Measurements from ENCODE around the gene RAB4A. TPM values are rescaled to one million over a fixed set of nuclear protein-coding genes. Genes with fewer than 3 reads are reported as not detected.

RAB4A gene
- total and polyA plus RNA-seq, 2 of the 13 experiments (the other 11 are each of a cell fraction or from before 2014, with no cell fraction given): 56.0 to 80.1 TPM

- no peak for TF ChIP-seq ZBTB33 (CRISPR knock-in tag; IDR thresholded peaks at IDR 0.05)
- no peak for TF ChIP-seq SMC3 (IDR thresholded peaks at IDR 0.05; ENCODE audit: low read length)
- TF ChIP-seq HMGXB4 (CRISPR knock-in tag; IDR thresholded peaks at IDR 0.05; ENCODE audit: borderline replicate concordance in 1 of 2, low read depth in 1 of 2): peak; percentile 22 to 34; a peak in 2 of 4 replicates
- 0 out of 2 replicates have a peak, but pooled peaks have one; percentile 3 for TF ChIP-seq ZNF124 (CRISPR knock-in tag; IDR thresholded peaks at IDR 0.05)
- peak; percentile 44; the same call in 1 of the 2 replicates for TF ChIP-seq KLF6 (CRISPR knock-in tag; IDR thresholded peaks at IDR 0.05)
- peak; percentile 41; the same call in 1 of the 2 replicates for TF ChIP-seq KDM2A (CRISPR knock-in tag; IDR thresholded peaks at IDR 0.05; ENCODE audit: borderline replicate concordance, low read depth)
- TF ChIP-seq SP5 (CRISPR knock-in tag; IDR thresholded peaks at IDR 0.05; ENCODE audit: borderline replicate concordance, low read depth): peak; percentile 69
- no peak for TF ChIP-seq ZBTB4 (CRISPR knock-in tag; IDR thresholded peaks at IDR 0.05; ENCODE audit: borderline replicate concordance)
- peak; percentile 57; the same call in 1 of the 2 replicates for TF ChIP-seq POLR2AphosphoS5 (IDR thresholded peaks at IDR 0.05; ENCODE audit: low read depth, low read length)
- no peak for TF ChIP-seq TBP (CRISPR knock-in tag; IDR thresholded peaks at IDR 0.05)
- TF ChIP-seq MTF2 (CRISPR knock-in tag; IDR thresholded peaks at IDR 0.05; ENCODE audit: borderline replicate concordance): 0 out of 2 replicates have a peak, but pooled peaks have one; percentile 23
- TF ChIP-seq ZNF121 (CRISPR knock-in tag; IDR thresholded peaks at IDR 0.05): 0 out of 2 replicates have a peak, but pooled peaks have one; percentile 32
- peak; percentile 88 for TF ChIP-seq ARID4A (CRISPR knock-in tag; IDR thresholded peaks at IDR 0.05; ENCODE audit: borderline replicate concordance)
- no peak for TF ChIP-seq GTF3A (CRISPR knock-in tag; conservative IDR thresholded peaks at IDR 0.05)
- no peak for TF ChIP-seq ZNF260 (CRISPR knock-in tag; IDR thresholded peaks at IDR 0.05; ENCODE audit: borderline replicate concordance, low read depth)
- TF ChIP-seq ZNF205 (CRISPR knock-in tag; IDR thresholded peaks at IDR 0.05): peak; percentile 31; the same call in 1 of the 2 replicates
Observed at GRCh38 chr1:229341774-229342655, 71.1 kb downstream of the RAB4A start (continued).

Data from HepG2 (cell line).